Neural cell (in vitro differentiated cells): ENCODE results near the gene TFR2. TPM values are rescaled to one million over a fixed set of nuclear protein-coding genes. Genes with fewer than 3 reads are reported as not detected.
"Not testable (repeated sequence)": the region's sequence is repeated elsewhere in the genome, so short reads cannot be mapped to it uniquely, and the experiment has no call there.

Source experiments
- H2AFZ ChIP-seq: fragments of 200-600, 300-800 bp; sonication (generic), shearing (Covaris generic); 2 replicates; pipeline ENCODE4 v1.6.0; 2014; ENCODE audit warnings: low read depth, mild to moderate bottlenecking, antibody characterized with exemption, low read length, moderate library complexity
- H3F3A ChIP-seq: fragments of 200-600 bp; shearing (Covaris generic); 2 replicates; pipeline ENCODE4 v1.6.1; 2016; ENCODE audit warnings: mild to moderate bottlenecking, moderate library complexity, mixed read lengths, antibody characterized with exemption, low read length; ENCODE audit not compliant: insufficient read depth, poor library complexity, severe bottlenecking
- H3K27ac ChIP-seq: fragments of 200-600, 300-800 bp; sonication (generic), shearing (Covaris generic); 2 replicates; pipeline ENCODE4 v1.5.1; 2014; ENCODE audit warnings: mild to moderate bottlenecking, low read length, moderate library complexity
- H3K27me3 ChIP-seq: fragments of 300-800, 200-600 bp; sonication (generic), shearing (Covaris generic); 2 replicates; pipeline ENCODE4 v1.6.0; 2014; ENCODE audit warnings: mild to moderate bottlenecking, low read depth, low read length, moderate library complexity; ENCODE audit not compliant: insufficient read depth
- H3K36me3 ChIP-seq: fragments of 300-800, 200-600 bp; sonication (generic), shearing (Covaris generic); 2 replicates; pipeline ENCODE4 v1.5.1; 2014; ENCODE audit warnings: mild to moderate bottlenecking, antibody characterized with exemption, low read length, moderate library complexity; ENCODE audit not compliant: insufficient read depth
- H3K4me2 ChIP-seq: fragments of 300-800, 200-600 bp; sonication (generic), shearing (Covaris generic); 2 replicates; pipeline ENCODE4 v1.6.0; 2014; ENCODE audit warnings: mild to moderate bottlenecking, low read length
- H3K4me3 ChIP-seq: fragments of 300-800, 200-600 bp; sonication (generic), shearing (Covaris generic); 2 replicates; pipeline ENCODE4 v1.5.1; 2014; ENCODE audit warnings: mild to moderate bottlenecking, low read length, moderate library complexity
- H3K79me2 ChIP-seq: fragments of 200-600 bp; shearing (Covaris generic); replicated peaks from 2 replicates; pipeline ENCODE4 v1.6.0; 2014; ENCODE audit warnings: mild to moderate bottlenecking, low read length, moderate library complexity; ENCODE audit not compliant: insufficient read depth
- H3K9ac ChIP-seq: fragments of 300-800, 200-600 bp; sonication (generic), shearing (Covaris generic); 2 replicates; pipeline ENCODE4 v1.6.1; 2016; ENCODE audit warnings: mild to moderate bottlenecking, low read length, mixed read lengths
- H3K9me2 ChIP-seq: fragments of 200-600 bp; shearing (Covaris generic); 2 replicates; pipeline ENCODE4 v1.6.1; 2016; ENCODE audit warnings: mild to moderate bottlenecking, low read length, mixed read lengths; ENCODE audit not compliant: insufficient read depth
- H3K9me3 ChIP-seq: fragments of 200-600, 300-800 bp; sonication (generic), shearing (Covaris generic); 2 replicates; pipeline ENCODE4 v1.6.1; 2016; ENCODE audit warnings: mild to moderate bottlenecking, mixed run types, low read length, moderate library complexity, mixed read lengths
- H4K20me1 ChIP-seq: fragments of 200-600 bp; shearing (Covaris generic); 2 replicates; pipeline ENCODE4 v1.6.1; 2016; ENCODE audit warnings: mild to moderate bottlenecking, mixed run types; ENCODE audit not compliant: insufficient read depth
- EP300 ChIP-seq: fragments of 450-650 bp; conservative IDR thresholded peaks from 2 replicates; pipeline ENCODE4 v1.6.1; 2014; ENCODE audit warnings: antibody characterized with exemption, mild to moderate bottlenecking, moderate library complexity; ENCODE audit not compliant: poor library complexity, severe bottlenecking
- EZH2 ChIP-seq: fragments of 200-600, 300-800 bp; shearing (Covaris generic), sonication (generic); IDR thresholded peaks from 2 replicates; pipeline ENCODE4 v1.6.1; 2014; ENCODE audit warnings: antibody characterized with exemption, low read length, borderline replicate concordance, mild to moderate bottlenecking; ENCODE audit not compliant: insufficient read depth, poor library complexity, severe bottlenecking
- MXI1 ChIP-seq: fragments of 450-650 bp; conservative IDR thresholded peaks from 2 replicates; pipeline ENCODE4 v1.6.1; 2014; ENCODE audit warnings: antibody characterized with exemption, mild to moderate bottlenecking; ENCODE audit not compliant: poor library complexity, severe bottlenecking
- POLR2AphosphoS5 ChIP-seq: IDR thresholded peaks from 2 replicates; pipeline ENCODE4 v1.6.1; 2012
- RAD21 ChIP-seq: fragments of 450-650 bp; conservative IDR thresholded peaks from 2 replicates; pipeline ENCODE4 v1.6.1; 2014; ENCODE audit warnings: antibody characterized with exemption, mild to moderate bottlenecking, moderate library complexity
- REST ChIP-seq: IDR thresholded peaks from 2 replicates; pipeline ENCODE4 v1.6.1; 2012; ENCODE audit warnings: borderline replicate concordance
- SMC3 ChIP-seq: fragments of 450-650 bp; conservative IDR thresholded peaks from 2 replicates; pipeline ENCODE4 v1.6.1; 2014; ENCODE audit warnings: antibody characterized with exemption, mild to moderate bottlenecking, moderate library complexity; ENCODE audit not compliant: poor library complexity
- TAF1 ChIP-seq: IDR thresholded peaks from 2 replicates; pipeline ENCODE4 v1.6.1; 2012; ENCODE audit warnings: low read depth
- polyA plus RNA-seq: library from polyadenylated mRNA; depleted of rRNA; stranded (reverse); fragments of >200 nt; gene quantifications from 2 replicates; pipeline ENCODE4 v1.2.3, GENCODE V29; 2014
- TF ChIP-seq, protein P1 (sequence below): fragments of 450-650 bp; IDR thresholded peaks from 2 replicates; pipeline ENCODE4 v1.5.1; 2014; ENCODE audit warnings: antibody characterized with exemption, mild to moderate bottlenecking, moderate library complexity; ENCODE audit not compliant: poor library complexity, severe bottlenecking

The TFR2 gene
- polyA plus RNA-seq, 1 donor from 2014 or later: 21.0 TPM

DNA sequence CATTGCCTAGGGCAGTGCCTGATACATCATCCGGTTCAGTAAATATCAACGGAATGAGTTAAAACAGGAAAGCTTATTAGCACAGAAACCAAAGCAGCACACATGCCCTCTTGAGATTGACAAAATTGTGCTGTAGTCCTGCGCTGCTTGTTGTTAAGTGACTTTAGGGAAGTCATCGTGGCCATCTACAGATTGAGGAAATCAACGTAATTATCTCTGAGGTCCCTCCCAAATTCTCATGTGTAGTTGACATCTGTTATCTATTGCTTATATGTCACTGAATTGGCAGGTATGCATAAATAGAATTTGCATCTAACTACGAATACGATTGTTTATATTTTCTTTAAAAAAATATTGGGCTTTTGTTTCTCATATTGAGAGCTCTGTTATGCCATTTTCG is 28.7 kb upstream of the TFR2 start (continued):
- no peak for TF ChIP-seq RAD21

DNA sequence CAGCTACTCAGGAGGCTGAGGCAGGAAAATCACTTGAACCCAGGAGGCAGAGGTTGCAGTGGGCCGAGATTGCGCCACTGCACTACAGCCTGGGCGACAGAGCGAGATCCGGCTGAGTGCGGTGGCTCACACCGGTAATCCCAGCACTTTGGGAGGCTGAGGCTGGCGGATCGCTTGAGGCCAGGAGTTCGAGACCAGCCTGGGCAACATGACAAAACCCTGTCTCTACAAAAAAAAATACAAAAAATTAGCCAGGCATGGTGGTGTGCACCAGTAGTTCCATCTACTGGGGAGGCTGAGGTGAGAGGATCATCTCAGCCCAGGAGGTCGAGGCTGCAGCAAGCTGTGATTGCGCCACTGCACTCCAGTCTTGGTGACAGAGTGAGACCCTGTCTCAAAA is 27.8 kb upstream of the TFR2 start:
- H3K9ac ChIP-seq, H3K79me2 ChIP-seq, H3K9me3 ChIP-seq, H3K4me3 ChIP-seq, H4K20me1 ChIP-seq, H3K36me3 ChIP-seq, H3K27me3 ChIP-seq, H2AFZ ChIP-seq, H3K9me2 ChIP-seq, H3K4me2 ChIP-seq, H3F3A ChIP-seq, H3K27ac ChIP-seq: not testable (repeated sequence)

DNA sequence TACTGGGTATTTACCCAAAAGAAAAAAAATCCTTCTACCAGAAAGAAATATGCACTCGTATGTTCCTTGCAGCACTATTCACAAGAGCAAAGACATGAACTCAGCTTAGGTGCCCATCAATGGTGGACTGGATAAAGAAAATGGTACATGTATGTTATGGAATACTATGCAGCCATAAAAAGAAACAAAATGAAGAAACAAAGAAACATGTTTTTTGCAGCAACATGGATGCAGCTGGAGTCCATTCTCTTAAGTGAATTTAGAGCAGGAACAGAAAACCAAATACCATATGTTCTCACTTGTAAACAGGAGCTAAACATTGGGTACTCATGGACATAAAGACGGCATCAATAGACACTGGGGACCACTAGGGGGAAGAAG is 26.7 kb upstream of the TFR2 start:
- H3K9me3 ChIP-seq: no peaks in the 10 kb centered on the region
- H3K9ac ChIP-seq: no peak overlapping the region
- no peak overlapping the region for H2AFZ ChIP-seq
- TF ChIP-seq EP300 (no peak), EZH2 (no peak), REST (no peak), MXI1 (no peak), TAF1 (no peak), RAD21 (no peak), SMC3 (no peak), POLR2AphosphoS5 (no peak)
- TF ChIP-seq, protein P1, sequence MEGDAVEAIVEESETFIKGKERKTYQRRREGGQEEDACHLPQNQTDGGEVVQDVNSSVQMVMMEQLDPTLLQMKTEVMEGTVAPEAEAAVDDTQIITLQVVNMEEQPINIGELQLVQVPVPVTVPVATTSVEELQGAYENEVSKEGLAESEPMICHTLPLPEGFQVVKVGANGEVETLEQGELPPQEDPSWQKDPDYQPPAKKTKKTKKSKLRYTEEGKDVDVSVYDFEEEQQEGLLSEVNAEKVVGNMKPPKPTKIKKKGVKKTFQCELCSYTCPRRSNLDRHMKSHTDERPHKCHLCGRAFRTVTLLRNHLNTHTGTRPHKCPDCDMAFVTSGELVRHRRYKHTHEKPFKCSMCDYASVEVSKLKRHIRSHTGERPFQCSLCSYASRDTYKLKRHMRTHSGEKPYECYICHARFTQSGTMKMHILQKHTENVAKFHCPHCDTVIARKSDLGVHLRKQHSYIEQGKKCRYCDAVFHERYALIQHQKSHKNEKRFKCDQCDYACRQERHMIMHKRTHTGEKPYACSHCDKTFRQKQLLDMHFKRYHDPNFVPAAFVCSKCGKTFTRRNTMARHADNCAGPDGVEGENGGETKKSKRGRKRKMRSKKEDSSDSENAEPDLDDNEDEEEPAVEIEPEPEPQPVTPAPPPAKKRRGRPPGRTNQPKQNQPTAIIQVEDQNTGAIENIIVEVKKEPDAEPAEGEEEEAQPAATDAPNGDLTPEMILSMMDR: no peak
- no peaks in the 10 kb centered on the region for H3K9me2 ChIP-seq
- H3K4me2 ChIP-seq: no peak overlapping the region
- H3K4me3 ChIP-seq: no peak overlapping the region
- H3F3A ChIP-seq: no peaks in the 10 kb centered on the region
- no peaks in the 10 kb centered on the region for H3K36me3 ChIP-seq
- no peak overlapping the region for H3K27ac ChIP-seq
- H4K20me1 ChIP-seq: no peaks in the 10 kb centered on the region
- no peaks in the 10 kb centered on the region for H3K27me3 ChIP-seq
- no peaks in the 10 kb centered on the region for H3K79me2 ChIP-seq
